CD4-positive, alpha-beta T cell (primary cell): Measurements from ENCODE around the gene MBNL2. TPM values are rescaled to one million over a fixed set of nuclear protein-coding genes. Genes with fewer than 3 reads are reported as not detected.
A peak's percentile ranks its signal among the peaks of the same experiment; 100 is the strongest.

ENCODE experiments used
- ATAC-seq: fragments of 200-7000 bp; cut with Tn5 transposase; one replicate; pipeline ENCODE4 v1.10.0; 2022; ENCODE audit warnings: mild to moderate bottlenecking; ENCODE audit not compliant: poor library complexity
- CTCF ChIA-PET: fragments of 350-600 bp; sonication (Branson Sonifier 250); formaldehyde crosslinking; loops from one replicate; lab custom pipeline; 2021; ENCODE audit warnings: antibody characterized with exemption, inconsistent platforms; lab: Charles Lee
- POLR2A ChIA-PET: fragments of 350-600 bp; sonication (Branson Sonifier 250); formaldehyde crosslinking; loops from one replicate; lab custom pipeline; 2021; ENCODE audit warnings: antibody characterized with exemption, inconsistent platforms; lab: Charles Lee
- DNase-seq, 14 experiments: peaks; one replicate each; pipeline ENCODE4 v3.0.0-alpha.2; 2013 to 2020; ENCODE audit warnings: mixed read lengths in 2 of 14
- H3K27ac ChIP-seq, 2 donors: one replicate each; pipeline versions ENCODE4 v1.5.1 to v1.7.0; 2013; ENCODE audit warnings: low read length in 2 of 2, low read depth in 1 of 2, mild to moderate bottlenecking in 1 of 2
- H3K27me3 ChIP-seq, 2 experiments: 1 replicate in 1 of 2; 2 replicates in 1 of 2; pipeline versions ENCODE4 v1.6.1 to v1.7.0; 2013; ENCODE audit warnings: low read length in 2 of 2, control low read depth in 1 of 2, mild to moderate bottlenecking in 1 of 2, moderate library complexity in 1 of 2; ENCODE audit not compliant: insufficient read depth in 2 of 2, control insufficient read depth in 1 of 2
- H3K36me3 ChIP-seq: one replicate; pipeline ENCODE4 v1.6.1; 2013; ENCODE audit warnings: low read length, control low read depth; ENCODE audit not compliant: insufficient read depth
- H3K4me1 ChIP-seq: one replicate; pipeline ENCODE4 v1.6.1; 2013; ENCODE audit warnings: low read length, control low read depth; ENCODE audit not compliant: insufficient read depth
- H3K4me3 ChIP-seq: one replicate; pipeline ENCODE4 v1.5.1; 2013; ENCODE audit warnings: mild to moderate bottlenecking, low read length, moderate library complexity
- H3K9me3 ChIP-seq, 2 experiments: 1 replicate in 1 of 2; 2 replicates in 1 of 2; pipeline versions ENCODE4 v1.6.1 to v1.7.0; 2013; ENCODE audit warnings: low read length in 2 of 2, mild to moderate bottlenecking in 2 of 2, control low read depth in 1 of 2, moderate library complexity in 1 of 2; ENCODE audit not compliant: control insufficient read depth in 1 of 2, insufficient read depth in 1 of 2
- H3K27ac Mint-ChIP-seq: one replicate; pipeline ENCODE4 v1.8.0; 2020; ENCODE audit warnings: mixed read lengths
- H3K27me3 Mint-ChIP-seq: one replicate; pipeline ENCODE4 v1.8.0; 2021; ENCODE audit warnings: mixed read lengths
- H3K36me3 Mint-ChIP-seq: one replicate; pipeline ENCODE4 v1.8.0; 2021; ENCODE audit warnings: low read depth, mixed read lengths
- H3K4me1 Mint-ChIP-seq: one replicate; pipeline ENCODE4 v1.8.0; 2021; ENCODE audit warnings: low read depth, mixed read lengths
- H3K4me3 Mint-ChIP-seq: one replicate; pipeline ENCODE4 v1.8.0; 2020; ENCODE audit warnings: mild to moderate bottlenecking, mixed read lengths
- H3K9me3 Mint-ChIP-seq: one replicate; pipeline ENCODE4 v1.8.0; 2020; ENCODE audit warnings: mixed read lengths
- CTCF ChIP-seq: fragments of 200-600 bp; IDR thresholded peaks from one replicate; pipeline ENCODE4 v1.8.0; 2022; ENCODE audit warnings: antibody characterized with exemption, mild to moderate bottlenecking
- intact Hi-C, 2 experiments: fragments of 100-400 bp; cut with DNase I in 1 of 2; cut with micrococcal nuclease in 1 of 2; formaldehyde crosslinking; loops; one replicate each; pipeline versions ENCODE4 v1.15.1 to v1.9.0; 2023 to 2025; cut with DNase I, micrococcal nuclease
- total RNA-seq, 174 experiments: library from RNA in 2 of 174; stranded (reverse) in 2 of 174; gene quantifications; one replicate each; pipeline ENCODE4 v1.2.3 and lab custom pipeline; 2021 to 2026

MBNL2 gene
- total RNA-seq, 2 experiments from 2014 or later: 35.9 to 36.0 TPM

- Histone ChIP-seq H3K27ac (no peak overlapping the region), H3K4me1 (peaks cover 13% of the 10 kb centered on the region), H3K36me3 (peaks cover 3% of the 10 kb centered on the region), H3K27me3 (no peaks in the 10 kb centered on the region), H3K9me3 (no peaks in the 10 kb centered on the region), H3K4me3 (peak overlapping the region; percentile 12)
- intact Hi-C loops: loop anchor here (2.0 to 10.0 kb wide), 2 partner anchors 211 to 543 kb away; partner anchors contain the start of gene MBNL2 (in 1 of the 2)
- ChIA-PET CTCF (interaction anchor here (0.6 to 0.9 kb wide), 4 partner anchors 28 to 1758 kb away, joined by 3 to 5 read pairs (median 4); no protein-coding TSS in a partner anchor), POLR2A (interaction anchor here (0.7 to 4.3 kb wide), 4 partner anchors 15 to 211 kb away, joined by 3 to 91 read pairs (median 3); partner anchors contain the start of gene MBNL2)
- ATAC-seq (no peak), DNase-seq (peak in 2 of 14 experiments; percentile 3 to 13)
- Mint-ChIP-seq H3K27me3 (no peaks in the 10 kb centered on the region), H3K36me3 (peaks cover 18% of the 10 kb centered on the region), H3K9me3 (no peaks in the 10 kb centered on the region), H3K4me1 (peaks cover 27% of the 10 kb centered on the region), H3K27ac (peak overlapping the region; percentile 81), H3K4me3 (peak overlapping the region; percentile 83)
- no peak for TF ChIP-seq CTCF
Observed at GRCh38 chr13:97435794-97436193, 213.7 kb downstream of the MBNL2 start.

- Mint-ChIP-seq H3K4me3 (peak overlapping the region; percentile 44), H3K36me3 (peaks cover 18% of the 10 kb centered on the region), H3K27me3 (no peaks in the 10 kb centered on the region), H3K9me3 (no peaks in the 10 kb centered on the region), H3K4me1 (peaks cover 27% of the 10 kb centered on the region), H3K27ac (no peak overlapping the region)
- ATAC-seq (no peak), DNase-seq (no peak)
- Histone ChIP-seq H3K27ac (no peak overlapping the region), H3K4me1 (peaks cover 13% of the 10 kb centered on the region), H3K36me3 (peaks cover 3% of the 10 kb centered on the region), H3K27me3 (no peaks in the 10 kb centered on the region), H3K9me3 (no peaks in the 10 kb centered on the region), H3K4me3 (no peak overlapping the region)
- intact Hi-C loops: loop anchor here in 1 of 2 experiments (10.0 kb wide), 1 partner anchor 212 kb away; the partner anchor contains the start of gene MBNL2
- ChIA-PET CTCF (no interaction called here), POLR2A (no interaction called here)
- TF ChIP-seq CTCF: no peak
Observed at GRCh38 chr13:97436845-97437244, 214.7 kb downstream of the MBNL2 start.

GRCh38 chr13:97437729-97438128 is 215.6 kb downstream of the MBNL2 start:
- ATAC-seq: no peak
- no peak for TF ChIP-seq CTCF
- no peak for DNase-seq
- Histone ChIP-seq H3K27me3 (no peaks in the 10 kb centered on the region), H3K9me3 (no peaks in the 10 kb centered on the region), H3K36me3 (peaks cover 3% of the 10 kb centered on the region), H3K4me3 (no peak overlapping the region), H3K4me1 (peaks cover 7% of the 10 kb centered on the region), H3K27ac (no peak overlapping the region)
- Mint-ChIP-seq H3K4me3 (no peak overlapping the region), H3K27ac (no peak overlapping the region), H3K9me3 (no peaks in the 10 kb centered on the region), H3K36me3 (peaks cover 11% of the 10 kb centered on the region), H3K4me1 (peaks cover 26% of the 10 kb centered on the region), H3K27me3 (no peaks in the 10 kb centered on the region)
- ChIA-PET POLR2A (no interaction called here), CTCF (interaction anchor here (0.7 kb wide), 1 partner anchor 12 kb away, joined by 3 read pairs; no protein-coding TSS in a partner anchor)
- intact Hi-C loops: loop anchor here in 1 of 2 experiments (10.0 kb wide), 1 partner anchor 213 kb away; the partner anchor contains the start of gene MBNL2
